K562 (cell line): Measurements from ENCODE around the gene RPS19. TPM values are rescaled to one million over a fixed set of nuclear protein-coding genes. Genes with fewer than 3 reads are reported as not detected.

Experiments
- ATAC-seq: fragments of 200-7000 bp; cut with Tn5 transposase; 3 replicates; pipeline ENCODE4 v1.9.1; 2020; ENCODE audit warnings: moderate library complexity
- BruUV-seq: library from RNA; stranded (reverse); fragments of 400-500 nt; replicated peaks from 2 replicates; lab custom pipeline; 2021; lab: Mats Ljungman, UMichigan
- CTCF ChIA-PET: fragments of 300-600 bp; formaldehyde crosslinking; extraction: SDS; loops from one replicate; lab custom pipeline; 2021; ENCODE audit warnings: low intra/inter-chr PET ratio; lab: Yijun Ruan, JAX
- POLR2A ChIA-PET: fragments of 300-600, 350-650 bp; sonication (Branson Sonifier 250); formaldehyde crosslinking; extraction: SDS; loops from one replicate; lab custom pipeline; 2021; ENCODE audit warnings: antibody characterized with exemption, inconsistent platforms; lab: Yijun Ruan, JAX
- DNase-seq, 4 experiments: peaks; one replicate each; pipeline versions ENCODE4 v3.0.0 to v3.0.0-alpha.2; 2011 to 2018; ENCODE audit warnings: low spot score in 3 of 4, mixed read lengths in 3 of 4; ENCODE audit errors: extremely low read depth in 1 of 4
- FAIRE-seq: peaks from 2 replicates; lab custom pipeline; 2011; peaks lifted over from hg19 to GRCh38; lab: Jason Lieb, UNC
- H2AFZ ChIP-seq: 2 replicates; pipeline ENCODE4 v1.6.0; 2011; ENCODE audit warnings: low read depth, low read length, control low read depth, inconsistent platforms
- H3K27ac ChIP-seq: fragments of 200-600 bp; 3 replicates; pipeline ENCODE4 v1.8.0; 2011; ENCODE audit warnings: low read depth, mild to moderate bottlenecking, control low read depth, inconsistent platforms, low read length, moderate library complexity, mixed read lengths; ENCODE audit errors: extremely low read depth
- H3K27me3 ChIP-seq, 2 experiments: fragments of 300-600 bp in 1 of 2; 2 replicates in 1 of 2; 3 replicates in 1 of 2; pipeline versions ENCODE4 v1.6.0 to v1.8.0; 2011; ENCODE audit warnings: inconsistent platforms in 2 of 2, low read length in 2 of 2, mild to moderate bottlenecking in 1 of 2, mixed read lengths in 1 of 2, moderate library complexity in 1 of 2; ENCODE audit not compliant: control insufficient read depth in 2 of 2, insufficient read depth in 2 of 2
- H3K36me3 ChIP-seq: fragments of 300-600 bp; 3 replicates; pipeline ENCODE4 v1.8.0; 2011; ENCODE audit warnings: mild to moderate bottlenecking, low read length, inconsistent platforms; ENCODE audit not compliant: control insufficient read depth, insufficient read depth
- H3K4me1 ChIP-seq, 2 experiments: fragments of 200-600 bp in 1 of 2; replicated peaks in 1 of 2; 2 replicates in 1 of 2; 3 replicates in 1 of 2; pipeline versions ENCODE4 v1.5.1 to v1.8.0; 2011; ENCODE audit warnings: inconsistent platforms in 2 of 2, low read length in 2 of 2, mild to moderate bottlenecking in 1 of 2, mixed read lengths in 1 of 2, moderate library complexity in 1 of 2; ENCODE audit not compliant: control insufficient read depth in 2 of 2, insufficient read depth in 2 of 2
- H3K4me2 ChIP-seq: 2 replicates; pipeline ENCODE4 v1.6.1; 2011; ENCODE audit warnings: low read length, control low read depth, inconsistent platforms, mixed read lengths; ENCODE audit not compliant: insufficient read depth
- H3K4me3 ChIP-seq: fragments of 200-600 bp; sonication (generic), shearing (Covaris generic); 2 replicates; pipeline ENCODE4 v1.5.1; 2016; ENCODE audit warnings: control low read depth, inconsistent platforms
- H3K79me2 ChIP-seq: fragments of 200-600 bp; 3 replicates; pipeline ENCODE4 v1.8.0; 2011; ENCODE audit warnings: low read length, inconsistent platforms; ENCODE audit not compliant: control insufficient read depth, insufficient read depth
- H3K9ac ChIP-seq, 2 experiments: 2 replicates each; pipeline versions ENCODE4 v1.6.0 to v1.6.1; 2011; ENCODE audit warnings: low read depth in 2 of 2, low read length in 2 of 2, control low read depth in 1 of 2, inconsistent platforms in 1 of 2, mild to moderate bottlenecking in 1 of 2, mixed read lengths in 1 of 2; ENCODE audit not compliant: insufficient read depth in 1 of 2
- H3K9me1 ChIP-seq: one replicate; pipeline ENCODE4 v1.6.0; 2011; ENCODE audit warnings: inconsistent platforms, mild to moderate bottlenecking, low read length, moderate library complexity; ENCODE audit not compliant: control insufficient read depth, insufficient read depth
- H3K9me3 ChIP-seq: replicated peaks from 2 replicates; pipeline ENCODE4 v1.5.1; 2011; ENCODE audit warnings: low read depth, low read length, inconsistent platforms; ENCODE audit not compliant: control insufficient read depth, insufficient read depth
- H4K20me1 ChIP-seq: replicated peaks from 2 replicates; pipeline ENCODE4 v1.6.1; 2011; ENCODE audit warnings: low read length, inconsistent platforms, mixed read lengths; ENCODE audit not compliant: control insufficient read depth, insufficient read depth
- BRD9 ChIP-seq: fragments of 450-650 bp; IDR thresholded peaks from 2 replicates; pipeline ENCODE4 v1.6.1; 2018; ENCODE audit warnings: low read depth; ENCODE audit not compliant: partially characterized antibody
- ELK3 ChIP-seq: fragments of 450-650 bp; formaldehyde crosslinking; IDR thresholded peaks from 2 replicates; pipeline ENCODE4 v1.4.0; 2020; ENCODE audit warnings: mild to moderate bottlenecking
- HLTF ChIP-seq: fragments of 450-650 bp; IDR thresholded peaks from 2 replicates; pipeline ENCODE4 v1.6.1; 2016
- KAT7 ChIP-seq: sonication (generic); formaldehyde crosslinking; IDR thresholded peaks from 2 replicates; pipeline ENCODE4 v1.8.0; 2022; ENCODE audit warnings: missing genetic modification reagents, mild to moderate bottlenecking, borderline replicate concordance
- RB1 ChIP-seq: fragments of 450-650 bp; IDR thresholded peaks from 2 replicates; pipeline ENCODE4 v1.6.1; 2017; ENCODE audit warnings: low read depth, mild to moderate bottlenecking
- STAT5A ChIP-seq: IDR thresholded peaks from 2 replicates; pipeline ENCODE4 v1.6.1; 2012; ENCODE audit warnings: low read length, inconsistent platforms, borderline replicate concordance
- TRIM25 ChIP-seq: fragments of 450-650 bp; IDR thresholded peaks from 2 replicates; pipeline ENCODE4 v1.7.0; 2016; ENCODE audit warnings: borderline replicate concordance
- WGBS: fragments of 100-300 bp; shearing (Covaris generic); methylation state at CpG from one replicate; pipeline ENCODE4 v1.1.6; 2016; ENCODE audit warnings: low coverage, mixed read lengths; ENCODE audit not compliant: insufficient coverage; ENCODE audit errors: missing lambda C conversion rate; 5-methylcytosine and 5-hydroxymethylcytosine counted together
- in situ Hi-C: fragments of 300-500 bp; cut with MboI; formaldehyde crosslinking; loops from 4 replicates; pipeline ENCODE4 v1.15.0; 2018; ENCODE audit warnings: inconsistent platforms, mixed read lengths
- intact Hi-C: fragments of 100-400 bp; cut with micrococcal nuclease; formaldehyde crosslinking; loops from 2 replicates; pipeline ENCODE4 v1.14.2; 2022
- polyA plus RNA-seq, 8 experiments: library from polyadenylated mRNA; depleted of rRNA in 4 of 8; stranded (reverse) in 5 of 8; unstranded in 3 of 8; fragments of >200 nt; fragmentation: Nextera tagmentation in 2 of 8; fragmentation: Illumina TruSeq in 1 of 8; extraction: Ambion mirVana in 2 of 8; extraction: Trizol in 1 of 8; gene quantifications; 2 replicates each; pipeline versions ENCODE4 v1.2.1 to v1.2.3, GENCODE V29; 2011 to 2014; ENCODE audit warnings: inconsistent platforms in 1 of 8, missing spikeins in 1 of 8
- total RNA-seq, 7 experiments: library from RNA; depleted of rRNA in 6 of 7; stranded (reverse); fragments of >200 nt in 6 of 7; fragmentation: Illumina TruSeq in 2 of 7; extraction: Trizol in 2 of 7; gene quantifications; 2 replicates each; pipeline versions ENCODE4 v1.2.1 to v1.2.3, GENCODE V29; 2011 to 2021; ENCODE audit warnings: low replicate concordance in 1 of 7

Gene RPS19
- total and polyA plus RNA-seq, 9 of the 15 experiments (the other 6 are each of a cell fraction or from before 2014, with no cell fraction given) = 1,964 to 3,408 (median 2,747) TPM

GRCh38 chr19:41883463-41883820 is 23.4 kb downstream of the RPS19 start (continued):
- TF ChIP-seq ELK3 (CRISPR knock-in tag) (no peak), RB1 (peak; percentile 8; the same call in 1 of the 2 replicates), STAT5A (no peak), KAT7 (CRISPR knock-in tag) (0 out of 2 replicates have a peak, but pooled peaks have one; percentile 39)

GRCh38 chr19:41883821-41884733 is 24.0 kb downstream of the RPS19 start:
- peak; percentile 92 to 98 (median 94) for DNase-seq
- peak; percentile 97 for FAIRE-seq
- Histone ChIP-seq H3K4me1 (peaks cover 22 to 61% of the 10 kb centered on the region in 2 experiments; a peak in 4 of 5 replicates), H3K9ac (peak overlapping the region; percentile 79 to 100), H3K9me3 (no peaks in the 10 kb centered on the region), H3K36me3 (peaks cover 25% of the 10 kb centered on the region; the same call in 1 of the 3 replicates), H3K79me2 (peaks cover 40% of the 10 kb centered on the region), H3K9me1 (no peaks in the 10 kb centered on the region), H2AFZ (peak overlapping the region; percentile 77), H4K20me1 (0 out of 2 replicates have a peak, but pooled peaks cover 7% of the 10 kb centered on the region), H3K4me2 (peak overlapping the region; percentile 89), H3K27ac (peak overlapping the region; percentile 78), H3K4me3 (peak overlapping the region; percentile 70), H3K27me3 (no peaks in the 10 kb centered on the region)
- CTCF ChIA-PET = no interaction called here
- in situ Hi-C loops (no loop called here), intact Hi-C loops (no loop called here)
- WGBS = under 1% methylated on average over 55 of the region's 66 CpGs
- BruUV-seq = TSS peak; percentile 95
- peak; percentile 97 for ATAC-seq
- POLR2A ChIA-PET = interaction anchor here (0.6 to 1.8 kb wide), 6 partner anchors 11 to 75 kb away, joined by 3 to 9 read pairs (median 4); partner anchors contain the start of genes RABAC1 and RPS19
- TF ChIP-seq BRD9 (peak; percentile 72), TRIM25 (0 out of 2 replicates have a peak, but pooled peaks have one; percentile 73), HLTF (0 out of 2 replicates have a peak, but pooled peaks have one; percentile 13)
